ENCODE data around the gene SUPT5H.
A peak's percentile ranks its signal among the peaks of the same experiment; 100 is the strongest.

DNA sequence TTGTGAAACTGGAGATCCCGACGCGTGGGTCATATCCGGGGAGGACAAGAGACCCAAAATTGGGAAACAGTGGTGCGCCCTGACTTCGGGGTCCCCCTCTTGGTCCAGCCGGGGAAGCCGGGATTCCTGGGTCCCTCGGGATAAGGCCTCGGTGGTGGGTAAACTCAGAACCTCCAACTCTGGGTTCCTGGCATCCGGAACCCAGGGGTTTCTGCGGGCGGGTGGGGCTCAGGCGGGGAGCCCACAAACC lies 38.0 kb upstream of the SUPT5H start:
- peak; percentile 78 for TF ChIP-seq POLR2A (IDR thresholded peaks at IDR 0.05; ENCODE audit: low read length)
- TF ChIP-seq GATA1 (IDR thresholded peaks at IDR 0.05; ENCODE audit: low read depth, low read length), result no peak

All from erythroblast (primary cell).